ENCODE results near the gene CYYR1.

- TF ChIP-seq GATA2 (IDR thresholded peaks at IDR 0.05; ENCODE audit: low read depth, low read length) (no peak), GATA3 (IDR thresholded peaks at IDR 0.05; ENCODE audit: low read depth, low read length) (no peak)
Observed at GRCh38 chr21:26553898-26554297, 19.2 kb downstream of the CYYR1 start.

Data from SH-SY5Y (cell line).